Epithelial cell of esophagus (primary cell): ENCODE data around the gene FASTK.

ENCODE experiments used
- DNase-seq: peaks from one replicate; pipeline ENCODE4 v3.0.0; 2010; ENCODE audit warnings: low read depth
- H3K4me3 ChIP-seq: 2 replicates; pipeline ENCODE4 v1.5.1; 2011; ENCODE audit warnings: mild to moderate bottlenecking, low read length, control low read depth
- TF ChIP-seq, protein P1 (sequence below): IDR thresholded peaks from 2 replicates; pipeline ENCODE4 v1.5.1; 2011; ENCODE audit warnings: low read depth, mild to moderate bottlenecking, low read length, control low read depth, inconsistent platforms; ENCODE audit not compliant: insufficient read depth; ENCODE audit errors: missing control alignments

FASTK gene

DNA sequence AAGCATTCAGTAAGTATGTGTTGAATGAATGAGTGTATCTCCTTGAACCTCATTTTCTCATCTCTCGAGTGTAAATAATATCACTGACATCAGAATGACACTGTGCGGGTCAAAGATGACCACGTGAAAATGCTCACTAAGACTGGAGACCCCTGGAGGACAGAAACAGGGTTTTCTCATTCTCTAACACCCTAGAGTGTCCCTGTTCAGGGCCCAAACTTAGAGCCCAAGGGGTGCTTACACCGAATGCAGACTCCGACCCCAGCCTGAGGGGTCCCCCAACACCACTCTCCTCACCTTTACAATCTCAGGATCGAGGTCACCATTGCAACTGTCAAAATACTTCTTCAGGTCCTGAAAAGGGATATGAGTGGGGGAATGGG is 24.3 kb downstream of the FASTK start:
- DNase-seq, result no peak
- TF ChIP-seq, protein P1, sequence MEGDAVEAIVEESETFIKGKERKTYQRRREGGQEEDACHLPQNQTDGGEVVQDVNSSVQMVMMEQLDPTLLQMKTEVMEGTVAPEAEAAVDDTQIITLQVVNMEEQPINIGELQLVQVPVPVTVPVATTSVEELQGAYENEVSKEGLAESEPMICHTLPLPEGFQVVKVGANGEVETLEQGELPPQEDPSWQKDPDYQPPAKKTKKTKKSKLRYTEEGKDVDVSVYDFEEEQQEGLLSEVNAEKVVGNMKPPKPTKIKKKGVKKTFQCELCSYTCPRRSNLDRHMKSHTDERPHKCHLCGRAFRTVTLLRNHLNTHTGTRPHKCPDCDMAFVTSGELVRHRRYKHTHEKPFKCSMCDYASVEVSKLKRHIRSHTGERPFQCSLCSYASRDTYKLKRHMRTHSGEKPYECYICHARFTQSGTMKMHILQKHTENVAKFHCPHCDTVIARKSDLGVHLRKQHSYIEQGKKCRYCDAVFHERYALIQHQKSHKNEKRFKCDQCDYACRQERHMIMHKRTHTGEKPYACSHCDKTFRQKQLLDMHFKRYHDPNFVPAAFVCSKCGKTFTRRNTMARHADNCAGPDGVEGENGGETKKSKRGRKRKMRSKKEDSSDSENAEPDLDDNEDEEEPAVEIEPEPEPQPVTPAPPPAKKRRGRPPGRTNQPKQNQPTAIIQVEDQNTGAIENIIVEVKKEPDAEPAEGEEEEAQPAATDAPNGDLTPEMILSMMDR, result no peak
- H3K4me3 ChIP-seq, result no peak overlapping the region

- H3K4me3 ChIP-seq, result no peak overlapping the region
- TF ChIP-seq, protein P1, result no peak
- DNase-seq, result no peak
Observed at GRCh38 chr7:151053751-151054150, 26.9 kb downstream of the FASTK start.

DNA sequence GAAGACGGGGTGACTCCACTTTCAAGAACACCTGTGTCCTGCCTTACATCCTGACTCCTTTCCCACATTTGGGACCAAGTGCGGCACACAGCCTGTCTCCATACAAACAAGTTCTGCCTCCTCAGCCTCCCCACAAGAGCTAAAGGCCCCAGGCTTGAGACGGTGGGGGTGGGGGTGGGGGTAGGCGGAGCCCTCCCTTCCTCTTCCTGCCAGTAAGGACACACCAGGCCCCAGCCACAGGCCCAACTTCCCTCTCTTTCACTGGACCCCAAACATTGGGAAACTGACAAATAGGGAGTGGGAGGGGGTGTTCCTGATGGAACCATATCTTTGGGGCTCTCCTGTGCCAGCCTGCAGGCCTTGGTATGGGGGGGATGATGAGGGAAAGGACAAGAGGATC is 27.5 kb downstream of the FASTK start:
- H3K4me3 ChIP-seq, result no peak overlapping the region
- no peak for DNase-seq
- TF ChIP-seq, protein P1, result no peak

- peak; percentile 84 for DNase-seq
- H3K4me3 ChIP-seq, result no peak overlapping the region
- TF ChIP-seq, protein P1, result no peak
Observed at GRCh38 chr7:151051108-151051507, 29.5 kb downstream of the FASTK start.

GRCh38 chr7:151048911-151049463 is 31.6 kb downstream of the FASTK start:
- DNase-seq, result no peak
- TF ChIP-seq, protein P1, result no peak
- H3K4me3 ChIP-seq, result no peak overlapping the region

DNA sequence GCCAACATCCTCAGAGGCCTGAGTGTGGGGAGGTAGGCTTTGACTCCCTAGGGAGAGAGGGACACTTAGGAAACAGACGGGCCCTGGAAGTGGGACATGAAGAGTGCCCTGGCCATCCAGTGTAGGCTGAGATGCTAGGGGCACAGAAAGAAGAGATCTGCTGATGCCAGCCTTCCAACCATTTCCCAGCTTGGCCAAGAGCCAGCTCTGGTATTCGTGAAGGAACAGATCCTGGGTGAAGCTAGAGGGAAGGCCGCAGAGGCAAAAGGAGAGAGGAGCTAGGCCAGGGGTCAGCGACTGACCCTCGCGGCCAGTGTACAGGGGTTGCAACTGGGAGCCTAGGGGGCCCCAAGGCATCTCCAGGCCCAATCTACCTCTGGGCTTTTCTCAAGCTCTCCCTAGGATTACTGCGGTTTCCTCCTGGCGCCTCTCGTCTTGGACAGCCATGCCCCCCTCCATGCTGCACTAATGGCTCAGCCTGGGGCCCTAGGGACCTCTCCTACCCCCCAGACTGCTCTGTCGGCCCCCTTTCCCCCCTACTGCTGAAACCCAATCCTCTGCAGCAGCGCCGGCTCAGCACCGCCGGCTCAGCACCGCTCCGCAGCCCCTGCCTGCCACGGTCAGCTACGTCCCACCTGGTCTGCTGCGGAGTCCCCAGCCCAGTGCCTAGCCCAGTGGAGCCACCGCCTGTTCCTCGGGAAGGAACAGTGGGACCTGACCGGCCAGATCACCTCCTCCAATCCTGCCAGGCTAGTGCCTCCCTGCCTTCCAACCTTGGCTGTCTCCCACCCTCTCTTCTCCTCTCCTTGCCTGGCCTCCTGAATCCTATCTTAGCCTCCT is 32.4 kb downstream of the FASTK start, which contains the start of gene ASIC3:
TSS of gene ASIC3 (plus strand) at position 556 of the 840 bp plus-strand sequence. CDS start 355 bp downstream, outside the sequence.
- no peak within 1 kb of the TSS for H3K4me3 ChIP-seq
- TF ChIP-seq, protein P1, result no peak
- DNase-seq, result no peak
